CD4-positive, alpha-beta T cell treated with Interleukin-12 subunit alpha and Interleukin-12 subunit beta, for 1 hour (primary cell): Measurements from ENCODE around the gene NECAB3.
A peak's percentile ranks its signal among the peaks of the same experiment; 100 is the strongest.

Experiments
- DNase-seq: peaks from one replicate; pipeline ENCODE4 v3.0.0-alpha.2; 2020

Gene NECAB3

GRCh38 chr20:33663161-33664084 lies 10.8 kb downstream of the NECAB3 start:
- peak; percentile 86 for DNase-seq

DNA sequence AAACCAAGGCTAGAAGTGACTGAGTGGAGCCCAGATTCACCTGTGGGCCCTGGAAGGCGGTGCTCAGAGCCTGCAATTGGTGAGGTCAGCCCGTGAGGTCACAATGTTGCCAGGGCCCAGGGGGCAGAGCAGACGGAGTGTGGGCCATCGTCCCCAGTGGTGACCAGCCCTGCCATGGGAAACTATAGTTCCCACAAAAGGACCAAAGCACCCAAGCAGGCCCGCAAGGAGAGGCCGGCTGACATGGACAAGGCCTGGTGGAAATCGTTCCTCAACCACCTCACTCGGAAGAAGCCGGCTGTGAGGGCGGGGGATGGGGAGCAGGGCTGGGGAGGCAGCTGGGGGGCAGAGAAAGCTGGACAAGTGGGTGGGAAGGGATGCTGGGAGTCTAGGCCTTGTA lies 12.1 kb downstream of the NECAB3 start, which contains the start of gene C20orf144:
TSS of gene C20orf144 (plus strand) at position 156 of the 400 bp plus-strand sequence. CDS start at position 175, 19 bp downstream.
- no peak for DNase-seq

GRCh38 chr20:33660685-33661058 lies 13.6 kb downstream of the NECAB3 start:
- no peak for DNase-seq

GRCh38 chr20:33660035-33660684 lies 14.1 kb downstream of the NECAB3 start:
- DNase-seq = no peak

GRCh38 chr20:33659341-33660034 lies 14.7 kb downstream of the NECAB3 start:
- DNase-seq = no peak

DNA sequence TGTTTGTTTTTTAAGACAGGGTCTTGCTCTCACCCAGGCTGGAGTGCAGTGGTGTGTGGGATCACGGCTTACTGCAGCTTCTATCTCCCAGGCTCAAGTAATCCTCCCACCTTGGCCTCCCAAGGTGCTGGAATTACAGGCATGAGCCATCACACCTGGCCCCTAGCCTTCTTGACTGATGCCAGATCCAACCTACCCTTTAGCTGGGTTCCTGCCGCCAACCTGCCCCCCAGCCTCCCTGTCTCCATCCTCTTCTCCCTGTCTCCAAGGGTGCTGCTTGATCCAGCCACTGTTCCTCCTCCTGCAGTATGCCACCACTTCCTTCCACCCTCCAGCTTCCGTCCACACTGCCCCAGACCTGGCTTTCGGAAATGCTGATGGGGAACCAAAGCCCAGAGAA lies 15.3 kb downstream of the NECAB3 start:
- no peak for DNase-seq

GRCh38 chr20:33658510-33658909 lies 15.7 kb downstream of the NECAB3 start:
- DNase-seq = no peak

GRCh38 chr20:33657704-33658095 lies 16.5 kb downstream of the NECAB3 start:
- no peak for DNase-seq

DNA sequence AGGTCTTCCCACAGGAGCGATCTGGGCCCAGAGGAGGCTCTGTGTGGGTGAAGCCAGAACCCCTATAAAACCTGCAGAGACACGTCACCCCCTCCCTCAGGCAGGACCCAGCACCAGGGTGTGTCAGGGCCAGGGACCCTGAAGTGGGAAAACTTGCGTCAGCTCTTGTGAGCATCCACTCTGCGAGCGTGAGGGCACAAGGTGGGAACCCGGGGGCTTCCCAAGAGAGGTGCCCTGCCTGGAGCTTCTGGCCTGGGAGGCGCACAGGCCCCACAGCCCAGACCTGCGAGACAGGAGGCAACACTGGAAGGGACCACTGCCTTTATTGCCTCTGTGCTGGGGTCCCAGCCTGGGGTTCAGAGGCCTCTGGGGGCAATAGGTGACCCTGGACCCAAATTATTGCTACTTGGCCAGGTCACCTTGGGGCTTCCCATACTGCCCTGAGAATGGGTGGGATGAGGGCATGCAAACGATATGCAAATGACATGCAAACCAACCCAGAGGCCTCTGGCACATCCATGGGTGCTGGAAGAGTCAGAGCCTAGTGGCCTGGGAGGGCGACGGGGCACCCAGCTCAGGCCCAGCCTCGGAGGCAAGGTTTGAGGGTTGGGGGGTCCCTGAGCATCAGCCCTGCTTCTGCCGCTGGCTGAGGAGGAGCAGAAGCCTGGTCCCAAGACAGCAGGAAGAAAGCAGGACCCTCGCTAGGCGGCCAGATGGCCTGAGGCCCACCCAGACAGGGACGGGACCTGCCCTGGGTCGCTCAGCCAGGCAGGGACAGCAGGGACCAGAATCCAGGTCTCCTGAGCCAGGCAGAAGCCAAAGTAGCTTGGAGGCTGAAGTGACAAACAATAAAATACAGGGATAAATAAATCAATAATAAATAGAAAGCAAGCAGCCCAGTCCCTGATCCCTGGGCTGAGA lies 17.2 kb downstream of the NECAB3 start:
- DNase-seq = no peak

DNA sequence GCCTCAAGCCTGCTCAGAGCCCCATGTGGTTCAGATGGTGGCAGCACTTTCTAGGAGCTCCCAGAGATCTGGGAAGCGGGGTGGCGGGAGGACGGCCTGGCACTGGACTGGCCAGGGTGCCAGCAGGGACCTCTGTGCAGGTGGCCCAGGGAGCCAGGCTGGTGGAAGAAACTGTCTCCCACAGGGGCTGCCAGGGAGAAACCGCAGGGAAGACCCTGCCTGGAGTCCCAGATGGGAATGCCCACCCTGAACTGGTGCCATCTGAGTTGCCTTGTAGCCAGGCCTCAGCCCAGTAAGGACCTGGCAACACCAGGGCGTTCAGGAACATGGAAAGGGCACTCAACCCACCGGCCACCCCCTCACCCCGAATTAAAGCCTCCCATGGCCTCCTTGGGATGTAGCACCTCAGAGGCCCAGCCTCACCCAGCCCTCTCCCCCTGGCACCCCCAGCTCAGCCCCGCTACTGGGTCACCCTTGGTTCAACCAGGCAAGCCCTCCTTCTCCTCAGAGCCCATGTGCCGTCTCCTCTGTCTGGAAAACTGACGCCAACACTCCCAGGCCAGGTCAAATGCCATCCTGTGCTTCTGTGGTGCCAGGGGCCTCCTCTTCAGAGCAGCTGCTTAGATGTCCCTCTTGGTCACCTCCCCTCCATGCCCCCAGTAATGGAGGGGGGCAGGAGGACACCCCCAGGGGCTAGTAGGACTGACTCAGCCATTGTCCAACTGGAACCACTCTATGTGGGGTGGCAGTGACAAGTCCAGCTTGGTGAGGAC lies 18.0 kb downstream of the NECAB3 start:
- DNase-seq = no peak

DNA sequence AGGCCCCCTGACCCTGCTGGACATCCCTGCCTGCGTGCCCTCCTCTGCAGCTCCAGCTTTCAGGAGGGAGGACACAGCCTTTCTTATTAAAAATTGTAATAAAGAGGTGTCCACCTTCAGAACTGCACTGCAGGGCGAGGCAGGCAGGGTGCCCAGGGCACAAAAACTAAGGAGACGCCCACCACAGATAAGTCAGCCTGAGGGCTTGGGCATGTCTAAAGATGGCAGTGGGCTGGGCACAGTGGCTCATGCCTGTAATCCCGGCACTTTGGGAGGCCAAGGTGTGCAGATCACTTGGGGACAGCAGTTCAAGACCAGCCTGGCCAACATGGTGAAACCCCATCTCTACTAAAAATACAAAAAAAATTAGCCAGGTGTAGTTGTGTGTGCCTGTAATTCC lies 19.1 kb downstream of the NECAB3 start:
- DNase-seq = no peak

DNA sequence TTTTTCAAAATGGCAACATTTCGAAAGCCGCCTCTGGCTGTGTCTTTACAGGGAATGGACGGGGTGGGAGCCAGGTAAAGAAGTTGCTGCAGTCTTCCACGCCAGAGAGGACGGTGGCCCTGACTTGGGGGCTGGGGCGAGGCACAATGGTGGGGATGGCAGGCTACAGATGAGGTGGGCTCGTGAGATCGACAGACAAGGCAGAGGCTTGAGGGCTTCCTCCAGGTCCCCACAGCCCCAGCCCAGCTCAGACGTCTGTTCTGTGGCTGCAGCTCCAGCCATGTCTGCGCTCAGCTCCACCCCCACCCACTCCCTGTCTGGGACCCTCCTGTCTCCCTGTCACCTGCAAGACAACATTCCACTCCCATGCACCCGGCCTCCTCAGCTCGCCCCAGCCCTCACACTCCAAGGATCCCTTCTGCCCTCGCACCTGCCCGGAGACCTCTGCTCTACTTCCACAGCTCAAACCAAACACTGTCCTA lies 19.5 kb downstream of the NECAB3 start:
- DNase-seq = no peak

GRCh38 chr20:33653900-33654596 lies 20.2 kb downstream of the NECAB3 start:
- DNase-seq = no peak

GRCh38 chr20:33653218-33653899 lies 20.9 kb downstream of the NECAB3 start:
- peak; percentile 51 for DNase-seq

DNA sequence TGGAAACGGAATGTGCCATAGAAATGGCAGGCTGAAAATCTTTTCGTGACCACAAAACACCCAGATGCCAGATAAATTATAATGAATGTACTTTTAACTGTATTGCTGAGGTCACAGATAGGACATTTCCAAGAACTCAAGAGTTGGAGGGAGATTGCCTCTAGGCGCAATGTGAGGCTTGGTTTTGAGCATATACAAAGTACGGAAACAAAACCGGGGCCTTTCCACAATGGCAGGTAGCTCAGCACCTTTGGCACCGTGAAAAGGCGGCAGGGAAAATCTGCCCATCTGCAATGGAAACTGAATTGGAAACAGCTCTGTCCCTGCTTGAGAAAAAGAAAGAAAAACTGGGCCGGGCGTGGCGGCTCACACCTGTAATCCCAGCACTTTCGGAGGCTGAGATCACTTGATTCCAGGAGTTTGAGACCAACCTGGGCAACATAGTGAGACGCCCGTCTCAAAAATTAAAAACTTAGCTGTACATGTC lies 22.6 kb downstream of the NECAB3 start:
- DNase-seq = no peak

GRCh38 chr20:33650753-33651561 lies 23.3 kb downstream of the NECAB3 start:
- no peak for DNase-seq

GRCh38 chr20:33650111-33650752 lies 24.0 kb downstream of the NECAB3 start:
- no peak for DNase-seq

- DNase-seq = no peak
Observed at GRCh38 chr20:33649201-33649681, 25.0 kb downstream of the NECAB3 start.
